SU-DHL-6 (cell line): ENCODE data around the gene GPAT3.
"Not testable (repeated sequence)": the region's sequence is repeated elsewhere in the genome, so short reads cannot be mapped to it uniquely, and the experiment has no call there.

Experiments
- H2AFZ ChIP-seq: fragments of 200-600 bp; sonication (generic); 2 replicates; pipeline ENCODE4 v1.6.1; 2014; ENCODE audit warnings: low read depth, mild to moderate bottlenecking, moderate library complexity, mixed read lengths, antibody characterized with exemption, low read length; ENCODE audit not compliant: severe bottlenecking
- H3F3A ChIP-seq: fragments of 200-600 bp; shearing (Covaris generic); 2 replicates; pipeline ENCODE4 v1.6.0; 2016; ENCODE audit warnings: antibody characterized with exemption, mild to moderate bottlenecking; ENCODE audit not compliant: insufficient read depth
- H3K27ac ChIP-seq: fragments of 200-600 bp; sonication (generic); 2 replicates; pipeline ENCODE4 v1.5.1; 2016; ENCODE audit warnings: low read depth, mild to moderate bottlenecking, low read length, moderate library complexity, mixed read lengths
- H3K27me3 ChIP-seq: fragments of 200-600 bp; sonication (generic), shearing (Covaris generic); 2 replicates; pipeline ENCODE4 v1.6.0; 2014; ENCODE audit warnings: mild to moderate bottlenecking, low read length
- H3K36me3 ChIP-seq: fragments of 200-600 bp; sonication (generic); 2 replicates; pipeline ENCODE4 v1.6.1; 2014; ENCODE audit warnings: mild to moderate bottlenecking, low read length, mixed read lengths
- H3K4me2 ChIP-seq: fragments of 300-600, 200-600 bp; shearing (Covaris generic), sonication (generic); 2 replicates; pipeline ENCODE4 v1.6.0; 2014; ENCODE audit warnings: low read length, low read depth, mild to moderate bottlenecking; ENCODE audit not compliant: poor library complexity, severe bottlenecking
- H3K4me3 ChIP-seq: fragments of 200-600 bp; sonication (generic); 2 replicates; pipeline ENCODE4 v1.5.1; 2014; ENCODE audit warnings: antibody characterized with exemption, low read length, mild to moderate bottlenecking, mixed read lengths; ENCODE audit not compliant: insufficient read depth, poor library complexity, severe bottlenecking
- H3K79me2 ChIP-seq: fragments of 200-600 bp; sonication (generic); 2 replicates; pipeline ENCODE4 v1.6.1; 2014; ENCODE audit warnings: mild to moderate bottlenecking, low read length, moderate library complexity; ENCODE audit not compliant: insufficient read depth
- H3K9ac ChIP-seq: fragments of 200-600 bp; sonication (generic); 2 replicates; pipeline ENCODE4 v1.7.0; 2014; ENCODE audit warnings: mild to moderate bottlenecking, low read length
- H3K9me2 ChIP-seq: fragments of 200-600 bp; sonication (generic); replicated peaks from 2 replicates; pipeline ENCODE4 v1.6.1; 2014; ENCODE audit warnings: low read length; ENCODE audit not compliant: insufficient read depth
- H3K9me3 ChIP-seq: fragments of 200-600 bp; sonication (generic); 2 replicates; pipeline ENCODE4 v1.6.1; 2014; ENCODE audit warnings: low read length, mixed read lengths; ENCODE audit not compliant: insufficient read depth
- H4K20me1 ChIP-seq: fragments of 200-600 bp; sonication (generic); 2 replicates; pipeline ENCODE4 v1.6.1; 2014; ENCODE audit warnings: low read depth, mild to moderate bottlenecking, antibody characterized with exemption, low read length, moderate library complexity, mixed read lengths
- EZH2phosphoT487 ChIP-seq: fragments of 200-600 bp; sonication (generic), shearing (Covaris generic); conservative IDR thresholded peaks from 2 replicates; pipeline ENCODE4 v1.6.1; 2018; ENCODE audit warnings: mild to moderate bottlenecking, antibody characterized with exemption, low read length, moderate library complexity, mixed read lengths
- TF ChIP-seq, protein P1 (sequence below): fragments of 200-600 bp; sonication (generic); IDR thresholded peaks from one replicate; pipeline ENCODE4 v1.5.1; 2017; ENCODE audit warnings: antibody characterized with exemption, mild to moderate bottlenecking, low read length, moderate library complexity; ENCODE audit not compliant: insufficient read depth, poor library complexity, severe bottlenecking

The GPAT3 gene

DNA sequence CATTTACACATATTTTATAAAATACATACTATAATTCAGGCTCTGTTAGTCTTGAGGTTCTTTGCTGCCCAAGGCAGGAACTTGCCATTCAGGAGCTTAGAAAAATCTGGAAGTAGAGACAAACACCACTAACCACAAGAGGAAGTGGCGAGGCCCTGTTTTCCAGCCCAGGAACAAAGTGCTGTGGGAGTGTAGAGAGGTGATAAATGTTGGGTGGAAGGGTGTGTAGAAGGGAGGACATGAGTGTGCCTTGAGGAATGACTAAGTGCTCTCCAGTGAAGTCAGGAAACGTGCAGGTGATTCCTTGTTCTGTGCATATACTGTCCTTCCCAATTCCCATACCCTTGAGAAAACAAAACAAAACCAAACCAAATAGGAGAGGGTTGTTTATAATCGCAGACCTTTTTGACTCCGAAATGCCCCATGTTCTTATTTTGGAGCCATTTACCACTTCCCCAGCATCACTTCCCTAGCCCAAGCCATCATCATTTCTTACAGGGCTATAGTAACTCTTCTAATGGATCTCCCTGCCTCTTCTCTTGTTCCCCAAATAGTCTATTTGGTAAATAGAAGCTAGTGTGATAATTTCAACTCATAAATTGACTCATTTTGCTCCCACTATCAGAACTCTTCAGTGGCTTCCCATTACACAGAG, 83.2 kb downstream of the GPAT3 start:
- Histone ChIP-seq H2AFZ (no peak overlapping the region), H3K9me3 (no peaks in the 10 kb centered on the region), H3K4me2 (no peak overlapping the region), H3K27me3 (no peaks in the 10 kb centered on the region), H3K36me3 (no peaks in the 10 kb centered on the region), H3K79me2 (no peaks in the 10 kb centered on the region), H3K4me3 (no peak overlapping the region), H3K27ac (no peak overlapping the region), H3F3A (no peaks in the 10 kb centered on the region), H3K9ac (no peak overlapping the region), H4K20me1 (no peaks in the 10 kb centered on the region), H3K9me2 (no peaks in the 10 kb centered on the region)
- TF ChIP-seq, protein P1, sequence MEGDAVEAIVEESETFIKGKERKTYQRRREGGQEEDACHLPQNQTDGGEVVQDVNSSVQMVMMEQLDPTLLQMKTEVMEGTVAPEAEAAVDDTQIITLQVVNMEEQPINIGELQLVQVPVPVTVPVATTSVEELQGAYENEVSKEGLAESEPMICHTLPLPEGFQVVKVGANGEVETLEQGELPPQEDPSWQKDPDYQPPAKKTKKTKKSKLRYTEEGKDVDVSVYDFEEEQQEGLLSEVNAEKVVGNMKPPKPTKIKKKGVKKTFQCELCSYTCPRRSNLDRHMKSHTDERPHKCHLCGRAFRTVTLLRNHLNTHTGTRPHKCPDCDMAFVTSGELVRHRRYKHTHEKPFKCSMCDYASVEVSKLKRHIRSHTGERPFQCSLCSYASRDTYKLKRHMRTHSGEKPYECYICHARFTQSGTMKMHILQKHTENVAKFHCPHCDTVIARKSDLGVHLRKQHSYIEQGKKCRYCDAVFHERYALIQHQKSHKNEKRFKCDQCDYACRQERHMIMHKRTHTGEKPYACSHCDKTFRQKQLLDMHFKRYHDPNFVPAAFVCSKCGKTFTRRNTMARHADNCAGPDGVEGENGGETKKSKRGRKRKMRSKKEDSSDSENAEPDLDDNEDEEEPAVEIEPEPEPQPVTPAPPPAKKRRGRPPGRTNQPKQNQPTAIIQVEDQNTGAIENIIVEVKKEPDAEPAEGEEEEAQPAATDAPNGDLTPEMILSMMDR, result no peak
- no peak for TF ChIP-seq EZH2phosphoT487

DNA sequence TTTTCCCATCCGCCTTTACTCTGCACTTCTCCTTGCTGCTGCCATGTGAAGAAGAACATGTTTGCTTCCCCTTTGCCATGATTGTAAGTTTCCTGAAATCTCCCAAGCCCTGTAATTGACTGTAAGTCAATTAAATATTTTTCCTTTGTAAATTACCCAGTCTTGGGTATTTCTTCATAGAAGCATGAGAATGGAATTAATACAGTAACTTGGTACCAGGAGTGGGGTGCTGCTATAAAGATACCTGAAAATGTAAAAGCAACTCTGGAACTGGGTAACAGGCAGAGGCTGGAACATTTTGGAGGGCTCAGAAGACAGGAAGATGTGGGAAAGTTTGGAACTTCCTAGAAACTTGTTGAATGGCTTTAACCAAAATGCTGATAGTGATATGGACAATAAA, 86.2 kb downstream of the GPAT3 start:
- H3K9me2 ChIP-seq, H3K36me3 ChIP-seq, H3K9ac ChIP-seq, H3K27me3 ChIP-seq, H2AFZ ChIP-seq, H3K27ac ChIP-seq, H3F3A ChIP-seq, H3K4me3 ChIP-seq, H3K4me2 ChIP-seq, H3K79me2 ChIP-seq, H3K9me3 ChIP-seq, H4K20me1 ChIP-seq: not testable (repeated sequence)

DNA sequence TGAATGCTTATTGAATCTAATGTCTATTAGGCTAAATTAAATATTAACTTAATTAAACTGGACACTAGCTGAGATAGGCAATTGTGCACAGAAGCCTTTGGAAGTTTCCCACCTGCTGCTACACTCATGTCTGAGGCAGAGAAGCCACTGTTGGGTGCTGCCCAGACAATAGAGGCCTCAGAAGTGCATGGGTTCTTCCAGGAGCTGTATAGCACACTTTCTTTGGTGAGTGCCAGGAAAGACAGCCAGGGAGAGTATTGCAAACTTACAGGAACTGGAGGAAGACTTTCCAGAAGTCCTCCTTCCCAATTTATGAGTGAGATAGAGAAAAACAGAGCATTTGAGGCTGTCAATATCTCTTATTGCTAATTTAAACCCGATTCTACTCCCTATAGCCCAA, 89.9 kb downstream of the GPAT3 start:
- no peak overlapping the region for H3K9ac ChIP-seq
- H3F3A ChIP-seq, result no peaks in the 10 kb centered on the region
- H4K20me1 ChIP-seq, result no peaks in the 10 kb centered on the region
- H3K4me2 ChIP-seq, result no peak overlapping the region
- H3K27ac ChIP-seq, result no peak overlapping the region
- no peaks in the 10 kb centered on the region for H3K27me3 ChIP-seq
- no peaks in the 10 kb centered on the region for H3K9me3 ChIP-seq
- H2AFZ ChIP-seq, result no peak overlapping the region
- H3K79me2 ChIP-seq, result no peaks in the 10 kb centered on the region
- TF ChIP-seq EZH2phosphoT487, result no peak
- TF ChIP-seq, protein P1, result no peak
- H3K9me2 ChIP-seq, result no peaks in the 10 kb centered on the region
- no peaks in the 10 kb centered on the region for H3K36me3 ChIP-seq
- no peak overlapping the region for H3K4me3 ChIP-seq

- no peak for TF ChIP-seq EZH2phosphoT487
- TF ChIP-seq, protein P1, result no peak
- Histone ChIP-seq H3K27me3 (no peaks in the 10 kb centered on the region), H3K27ac (no peak overlapping the region), H3K36me3 (no peaks in the 10 kb centered on the region), H4K20me1 (no peaks in the 10 kb centered on the region), H3K79me2 (no peaks in the 10 kb centered on the region), H3K9ac (no peak overlapping the region), H3K9me3 (no peaks in the 10 kb centered on the region), H3K9me2 (no peaks in the 10 kb centered on the region), H2AFZ (no peak overlapping the region), H3K4me2 (no peak overlapping the region), H3K4me3 (no peak overlapping the region), H3F3A (no peaks in the 10 kb centered on the region)
Observed at GRCh38 chr4:83626245-83626836, 90.4 kb downstream of the GPAT3 start.
